Stimulated activated CD4-positive, alpha-beta T cell treated with anti-CD3 and anti-CD28 coated beads, Interleukin-1b, Interleukin-23, amount 100 ng/mL, for 1 hour (primary cell): ENCODE measurements around the gene ARHGEF25.
"Not testable (repeated sequence)": the region's sequence is repeated elsewhere in the genome, so short reads cannot be mapped to it uniquely, and the experiment has no call there.

Experiments used
- DNase-seq, 2 donors: peaks; one replicate each; pipeline ENCODE4 v3.0.0-alpha.2; 2020; ENCODE audit warnings: low read depth in 2 of 2

Gene ARHGEF25

DNA sequence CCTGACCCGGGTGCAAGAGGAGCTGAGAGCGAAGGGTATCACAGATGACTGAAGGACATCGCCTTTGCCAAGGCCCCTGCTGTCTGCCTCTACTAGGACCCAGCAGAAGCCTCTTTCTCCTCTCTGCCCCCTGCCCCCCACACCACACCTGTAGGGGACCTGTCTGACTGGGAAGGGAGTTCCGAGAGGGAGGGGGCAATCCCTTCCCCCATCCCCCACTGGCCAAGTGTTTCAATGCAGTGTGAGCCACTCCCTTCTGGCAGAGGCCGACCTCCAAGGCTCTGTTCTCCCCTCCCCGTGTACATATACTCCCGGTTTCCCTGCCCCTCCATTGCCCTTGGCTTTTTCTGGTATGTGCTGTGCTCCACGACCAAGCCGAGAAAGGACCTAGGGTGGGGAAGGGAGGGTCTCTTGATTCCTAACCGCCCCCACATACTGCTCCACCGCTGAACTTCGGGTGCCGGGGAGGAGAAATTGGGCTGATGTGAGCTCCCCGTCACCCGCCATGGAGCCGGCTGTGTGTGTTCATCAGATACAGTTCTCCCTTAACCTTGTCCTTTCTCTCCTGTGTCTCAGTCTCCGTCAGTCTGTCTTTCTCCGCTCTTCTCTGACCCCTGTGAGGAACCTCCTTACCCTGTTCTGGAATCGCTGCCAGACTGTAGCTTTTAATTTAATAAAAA lies 2.0 kb upstream of the ARHGEF25 start:
- no peak for DNase-seq

- DNase-seq = no peak
These were observed 1.3 kb upstream of the ARHGEF25 start for GRCh38 chr12:57609781-57610553.

DNA sequence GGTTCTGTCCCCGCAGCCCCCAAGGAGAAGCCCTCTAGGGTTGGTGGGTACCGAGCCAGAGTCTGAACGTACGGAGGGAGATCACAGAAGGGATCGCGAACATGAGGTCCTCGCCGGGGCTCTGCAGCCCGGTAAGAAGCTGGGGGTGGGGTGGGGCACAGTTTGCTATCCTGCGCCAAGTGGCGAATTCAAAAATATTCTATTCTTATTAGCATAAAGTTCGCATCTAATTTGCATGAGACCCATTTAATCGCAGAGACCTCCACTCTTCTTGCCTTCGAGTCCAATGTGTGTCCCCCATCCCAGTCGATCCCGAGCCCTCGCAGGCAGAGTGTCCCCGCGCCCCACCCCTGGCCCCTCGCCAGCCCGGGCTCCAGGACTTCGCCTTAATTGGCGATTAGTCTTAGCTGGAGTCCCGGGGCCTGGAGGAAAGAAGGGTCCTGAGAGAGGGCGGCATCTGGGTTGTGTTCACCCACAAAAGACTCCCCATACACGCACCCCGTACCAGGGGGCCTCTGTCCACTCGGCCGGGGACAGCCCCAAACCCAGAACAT lies 604 bp upstream of the ARHGEF25 start:
- no peak for DNase-seq

- DNase-seq = no peak
These were observed 834 bp downstream of the ARHGEF25 start for GRCh38 chr12:57611827-57612710.

DNA sequence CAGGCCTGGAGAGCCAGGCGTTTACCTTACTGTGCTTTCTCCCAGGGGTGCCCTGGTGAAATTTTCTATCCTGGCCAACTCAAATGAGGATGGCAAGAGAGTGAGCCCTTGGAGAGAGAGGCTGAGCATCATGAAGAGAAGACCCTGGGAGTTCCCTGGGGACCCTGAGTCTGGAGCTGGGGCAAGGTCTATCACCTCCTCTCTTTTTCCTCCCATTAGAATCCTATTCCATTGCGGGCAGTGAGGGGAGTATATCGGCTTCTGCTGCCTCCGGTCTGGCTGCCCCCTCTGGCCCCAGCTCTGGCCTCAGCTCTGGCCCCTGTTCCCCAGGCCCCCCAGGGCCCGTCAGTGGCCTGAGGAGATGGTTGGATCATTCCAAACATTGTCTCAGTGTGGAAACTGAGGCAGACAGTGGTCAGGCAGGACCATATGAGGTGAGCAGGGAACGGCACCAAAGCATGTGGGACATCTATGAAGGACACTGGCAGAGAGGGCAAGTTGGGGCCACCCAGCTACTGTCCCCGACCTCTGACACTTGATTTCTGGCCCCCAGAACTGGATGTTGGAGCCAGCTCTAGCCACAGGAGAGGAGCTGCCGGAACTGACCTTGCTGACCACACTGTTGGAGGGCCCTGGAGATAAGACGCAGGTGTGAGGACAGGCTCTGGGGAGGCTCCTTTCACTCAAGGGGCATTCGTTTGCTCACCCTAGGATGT lies 1.6 kb downstream of the ARHGEF25 start:
- no peak for DNase-seq

GRCh38 chr12:57613427-57614109 lies 2.3 kb downstream of the ARHGEF25 start:
- no peak for DNase-seq

- DNase-seq = no peak
These were observed 3.1 kb downstream of the ARHGEF25 start for GRCh38 chr12:57614178-57614947.

GRCh38 chr12:57614948-57615500 lies 3.8 kb downstream of the ARHGEF25 start:
- DNase-seq = no peak

DNA sequence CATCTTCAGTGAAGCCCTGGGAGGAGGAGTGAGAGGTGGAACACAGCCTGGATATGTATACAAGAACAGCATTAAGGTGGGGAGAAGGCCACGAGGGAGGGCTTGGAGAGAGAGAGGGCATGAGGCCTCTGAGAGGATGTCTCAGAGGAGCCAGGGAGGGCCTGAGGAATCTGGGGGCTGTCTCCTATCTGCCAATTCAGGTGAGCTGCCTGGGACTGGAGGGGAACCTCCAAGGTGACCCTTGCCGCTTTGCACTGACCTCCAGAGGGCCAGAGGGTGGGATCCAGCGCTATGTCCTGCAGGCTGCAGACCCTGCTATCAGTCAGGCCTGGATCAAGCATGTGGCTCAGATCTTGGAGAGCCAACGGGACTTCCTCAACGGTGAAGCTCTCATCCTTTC lies 4.4 kb downstream of the ARHGEF25 start:
- no peak for DNase-seq

- DNase-seq = no peak
These were observed 5.3 kb downstream of the ARHGEF25 start for GRCh38 chr12:57616383-57617101.

DNA sequence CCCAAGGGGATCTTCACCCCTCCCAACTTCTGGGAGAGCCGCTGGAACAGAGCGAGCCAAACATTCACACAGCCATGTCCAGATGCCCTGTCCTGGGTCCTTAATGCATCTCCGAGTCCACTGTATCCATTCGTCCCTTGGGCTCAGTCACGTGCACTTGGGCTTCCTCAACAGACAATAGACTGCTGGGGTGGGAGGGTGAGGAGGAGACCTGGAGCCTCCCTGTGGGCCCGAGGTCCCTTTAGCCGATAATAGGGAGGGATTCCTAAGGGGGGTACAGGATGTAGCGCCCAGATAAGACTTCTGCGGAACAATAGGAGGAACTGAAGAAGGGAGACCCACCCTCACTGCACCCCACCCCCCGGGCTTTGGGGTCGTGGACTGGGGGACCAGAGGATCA lies 6.7 kb downstream of the ARHGEF25 start:
- no peak for DNase-seq

DNA sequence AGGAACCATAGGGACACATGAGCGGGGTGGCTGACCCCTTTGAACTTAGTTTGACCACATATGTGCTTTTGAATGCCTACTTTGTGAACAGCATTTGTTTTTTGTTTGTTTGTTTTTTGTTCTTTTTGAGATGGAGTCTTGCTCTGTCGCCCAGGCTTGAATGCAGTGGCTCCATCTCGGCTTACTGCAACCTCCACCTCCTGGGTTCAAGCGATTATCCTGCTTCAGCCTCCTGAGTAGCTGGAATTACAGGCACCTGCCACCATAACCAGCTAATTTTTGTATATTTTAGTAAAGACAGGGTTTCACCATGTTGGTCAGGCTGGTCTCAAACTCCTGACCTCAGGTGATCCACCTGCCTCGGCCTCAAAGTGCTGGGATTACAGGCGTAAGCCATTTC lies 7.2 kb downstream of the ARHGEF25 start:
- DNase-seq = not testable (repeated sequence)

GRCh38 chr12:57618966-57619433 lies 7.8 kb downstream of the ARHGEF25 start:
- no peak for DNase-seq

GRCh38 chr12:57619434-57620244 lies 8.4 kb downstream of the ARHGEF25 start:
- no peak for DNase-seq

GRCh38 chr12:57620245-57620935 lies 9.2 kb downstream of the ARHGEF25 start:
- no peak for DNase-seq

DNA sequence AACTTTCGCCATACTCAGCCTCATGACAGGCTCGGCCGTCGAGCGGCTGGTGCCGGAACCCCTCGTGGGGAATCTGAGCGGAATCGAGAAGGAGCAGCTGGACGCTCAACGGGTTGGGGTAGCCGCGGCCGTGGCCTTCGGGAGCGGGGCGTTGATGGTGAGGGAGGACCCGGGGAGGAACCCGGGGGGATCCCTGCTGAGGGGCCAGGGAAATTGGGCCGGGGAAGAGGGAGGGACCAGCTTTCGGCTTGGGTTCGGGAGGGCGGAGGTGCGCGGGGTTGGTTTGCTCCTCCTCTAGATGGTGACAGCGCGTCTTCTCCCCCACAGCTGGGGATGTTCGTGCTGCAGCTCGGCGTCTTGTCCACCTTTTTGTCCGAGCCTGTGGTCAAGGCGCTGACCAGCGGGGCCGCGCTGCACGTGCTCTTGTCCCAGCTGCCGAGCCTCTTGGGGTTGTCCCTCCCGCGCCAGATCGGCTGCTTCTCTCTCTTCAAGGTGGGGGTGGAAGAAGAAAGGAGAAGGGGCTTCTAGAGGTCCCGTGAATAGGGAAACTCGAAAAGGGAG lies 9.8 kb downstream of the ARHGEF25 start:
- no peak for DNase-seq
